Neural progenitor cell (in vitro differentiated cells): ENCODE data around the gene CCDC18. TPM values are rescaled to one million over a fixed set of nuclear protein-coding genes. Genes with fewer than 3 reads are reported as not detected.
A peak's percentile ranks its signal among the peaks of the same experiment; 100 is the strongest.
"Not testable (repeated sequence)": the region's sequence is repeated elsewhere in the genome, so short reads cannot be mapped to it uniquely, and the experiment has no call there.

Experiments
- DNase-seq: peaks from one replicate; pipeline ENCODE4 v3.0.0-alpha.2; 2016; ENCODE audit warnings: low spot score
- H2AFZ ChIP-seq: fragments of 200-600 bp; sonication (generic); replicated peaks from 2 replicates; pipeline ENCODE4 v1.6.1; 2016; ENCODE audit warnings: antibody characterized with exemption
- H3F3A ChIP-seq: fragments of 200-600 bp; sonication (generic); 2 replicates; pipeline ENCODE4 v1.6.1; 2016; ENCODE audit warnings: antibody characterized with exemption, low read depth
- H3K27ac ChIP-seq: fragments of 200-600 bp; sonication (generic); 2 replicates; pipeline ENCODE4 v1.5.1; 2016; ENCODE audit warnings: mild to moderate bottlenecking
- H3K27me3 ChIP-seq: fragments of 200-600 bp; sonication (generic); 2 replicates; pipeline ENCODE4 v1.6.1; 2016; ENCODE audit warnings: mild to moderate bottlenecking, moderate library complexity
- H3K36me3 ChIP-seq: fragments of 200-600 bp; sonication (generic); 2 replicates; pipeline ENCODE4 v1.5.1; 2016
- H3K4me1 ChIP-seq: fragments of 200-600 bp; sonication (generic); 2 replicates; pipeline ENCODE4 v1.6.1; 2016; ENCODE audit warnings: mixed run types
- H3K4me2 ChIP-seq: fragments of 200-600 bp; sonication (generic); 2 replicates; pipeline ENCODE4 v1.6.1; 2016
- H3K4me3 ChIP-seq: fragments of 200-600 bp; sonication (generic); 2 replicates; pipeline ENCODE4 v1.5.1; 2016
- H3K79me2 ChIP-seq: fragments of 200-600 bp; sonication (generic); 2 replicates; pipeline ENCODE4 v1.6.1; 2016; ENCODE audit warnings: low read depth
- H3K9ac ChIP-seq: fragments of 200-600 bp; sonication (generic); 2 replicates; pipeline ENCODE4 v1.6.1; 2016
- H3K9me3 ChIP-seq: fragments of 200-600 bp; sonication (generic); 2 replicates; pipeline ENCODE4 v1.5.1; 2016; ENCODE audit warnings: low read depth
- H4K20me1 ChIP-seq: fragments of 200-600 bp; sonication (generic); 2 replicates; pipeline ENCODE4 v1.6.1; 2016; ENCODE audit warnings: low read depth
- H3K27ac Mint-ChIP-seq: 3 replicates; pipeline ENCODE4 v1.8.0; 2021; ENCODE audit warnings: mixed read lengths
- H3K27me3 Mint-ChIP-seq: 2 replicates; pipeline ENCODE4 v1.8.0; 2022; ENCODE audit warnings: low read depth, mild to moderate bottlenecking, inconsistent platforms, moderate library complexity, mixed read lengths; ENCODE audit not compliant: insufficient read depth
- H3K36me3 Mint-ChIP-seq: 3 replicates; pipeline ENCODE4 v1.8.0; 2021; ENCODE audit warnings: mixed read lengths
- H3K4me1 Mint-ChIP-seq: 3 replicates; pipeline ENCODE4 v1.8.0; 2021; ENCODE audit warnings: mixed read lengths
- H3K4me3 Mint-ChIP-seq: 3 replicates; pipeline ENCODE4 v1.8.0; 2021; ENCODE audit warnings: mild to moderate bottlenecking, moderate library complexity, mixed read lengths
- H3K9me3 Mint-ChIP-seq: 3 replicates; pipeline ENCODE4 v1.8.0; 2020; ENCODE audit warnings: mixed read lengths
- EZH2 ChIP-seq: fragments of 200-600 bp; sonication (generic); IDR thresholded peaks from 2 replicates; pipeline ENCODE4 v1.6.1; 2017; ENCODE audit warnings: antibody characterized with exemption, mild to moderate bottlenecking, moderate library complexity
- EZH2phosphoT487 ChIP-seq: fragments of 200-600 bp; sonication (generic); IDR thresholded peaks from 2 replicates; pipeline ENCODE4 v1.6.1; 2017; ENCODE audit warnings: antibody characterized with exemption
- total RNA-seq: library from RNA; depleted of rRNA; stranded (reverse); fragments of >200 nt; gene quantifications from 2 replicates; pipeline ENCODE4 v1.2.3, GENCODE V29; 2015; ENCODE audit warnings: low replicate concordance
- TF ChIP-seq, protein P1 (sequence below): fragments of 200-600 bp; sonication (generic); IDR thresholded peaks from 2 replicates; pipeline ENCODE4 v1.5.1; 2017; ENCODE audit warnings: antibody characterized with exemption, mild to moderate bottlenecking

The CCDC18 gene
- total RNA-seq, 1 donor from 2014 or later = 54.4 TPM

GRCh38 chr1:93275634-93276295 is 95.2 kb downstream of the CCDC18 start:
- no peak overlapping the region for H3K4me3 Mint-ChIP-seq
- H3K27ac ChIP-seq = peak overlapping the region; percentile 82

DNA sequence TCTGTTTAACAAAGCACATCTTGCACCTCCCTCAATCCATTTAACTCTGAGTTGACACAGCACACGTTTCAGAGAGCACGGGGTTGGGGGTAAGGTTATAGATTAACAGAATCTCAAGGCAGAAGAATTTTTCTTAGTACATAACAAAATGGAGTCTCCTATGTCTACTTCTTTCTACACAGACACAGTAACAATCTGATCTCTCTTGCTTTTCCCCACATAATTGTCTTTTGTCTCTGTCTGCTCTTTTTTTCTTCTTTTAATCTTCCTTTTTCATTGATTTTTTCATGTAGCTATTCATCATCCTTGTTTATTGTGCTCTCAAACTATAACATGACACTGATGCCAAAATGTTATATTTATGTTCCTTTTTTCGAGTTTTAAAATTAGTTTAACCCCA is 97.0 kb downstream of the CCDC18 start:
- not testable (repeated sequence) for H3K4me3 ChIP-seq, H3K27me3 Mint-ChIP-seq, H3K9me3 Mint-ChIP-seq, H3K27me3 ChIP-seq, H2AFZ ChIP-seq, DNase-seq, H4K20me1 ChIP-seq, H3K9me3 ChIP-seq, H3K4me1 Mint-ChIP-seq, H3K79me2 ChIP-seq, H3K36me3 ChIP-seq, H3K4me3 Mint-ChIP-seq, H3K9ac ChIP-seq, H3K27ac Mint-ChIP-seq
- Histone ChIP-seq H3K27ac (peak overlapping the region; percentile 59), H3K4me2 (peak overlapping the region; percentile 43), H3F3A (peaks cover 23% of the 10 kb centered on the region), H3K4me1 (peaks cover 13% of the 10 kb centered on the region)
- peaks cover 18% of the 10 kb centered on the region for H3K36me3 Mint-ChIP-seq

More at GRCh38 chr1:93275634-93276295, 95.2 kb downstream of the CCDC18 start:
- Histone ChIP-seq H3K4me1 (peaks cover 13% of the 10 kb centered on the region), H4K20me1 (no peaks in the 10 kb centered on the region), H3K79me2 (no peaks in the 10 kb centered on the region), H3K9ac (no peak overlapping the region), H3K27me3 (no peaks in the 10 kb centered on the region), H3K36me3 (peaks cover 4% of the 10 kb centered on the region), H2AFZ (no peak overlapping the region), H3F3A (peaks cover 23% of the 10 kb centered on the region), H3K4me2 (peak overlapping the region; percentile 0), H3K9me3 (no peaks in the 10 kb centered on the region), H3K4me3 (no peak overlapping the region)
- no peaks in the 10 kb centered on the region for H3K27me3 Mint-ChIP-seq
- no peak overlapping the region for H3K27ac Mint-ChIP-seq
- H3K4me1 Mint-ChIP-seq = peaks cover 7% of the 10 kb centered on the region
- peak; percentile 8 for DNase-seq
- H3K36me3 Mint-ChIP-seq = peaks cover 12% of the 10 kb centered on the region
- H3K9me3 Mint-ChIP-seq = peaks cover 6% of the 10 kb centered on the region
- TF ChIP-seq EZH2 = no peak
- TF ChIP-seq, protein P1, sequence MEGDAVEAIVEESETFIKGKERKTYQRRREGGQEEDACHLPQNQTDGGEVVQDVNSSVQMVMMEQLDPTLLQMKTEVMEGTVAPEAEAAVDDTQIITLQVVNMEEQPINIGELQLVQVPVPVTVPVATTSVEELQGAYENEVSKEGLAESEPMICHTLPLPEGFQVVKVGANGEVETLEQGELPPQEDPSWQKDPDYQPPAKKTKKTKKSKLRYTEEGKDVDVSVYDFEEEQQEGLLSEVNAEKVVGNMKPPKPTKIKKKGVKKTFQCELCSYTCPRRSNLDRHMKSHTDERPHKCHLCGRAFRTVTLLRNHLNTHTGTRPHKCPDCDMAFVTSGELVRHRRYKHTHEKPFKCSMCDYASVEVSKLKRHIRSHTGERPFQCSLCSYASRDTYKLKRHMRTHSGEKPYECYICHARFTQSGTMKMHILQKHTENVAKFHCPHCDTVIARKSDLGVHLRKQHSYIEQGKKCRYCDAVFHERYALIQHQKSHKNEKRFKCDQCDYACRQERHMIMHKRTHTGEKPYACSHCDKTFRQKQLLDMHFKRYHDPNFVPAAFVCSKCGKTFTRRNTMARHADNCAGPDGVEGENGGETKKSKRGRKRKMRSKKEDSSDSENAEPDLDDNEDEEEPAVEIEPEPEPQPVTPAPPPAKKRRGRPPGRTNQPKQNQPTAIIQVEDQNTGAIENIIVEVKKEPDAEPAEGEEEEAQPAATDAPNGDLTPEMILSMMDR = no peak
- no peak for TF ChIP-seq EZH2phosphoT487

DNA sequence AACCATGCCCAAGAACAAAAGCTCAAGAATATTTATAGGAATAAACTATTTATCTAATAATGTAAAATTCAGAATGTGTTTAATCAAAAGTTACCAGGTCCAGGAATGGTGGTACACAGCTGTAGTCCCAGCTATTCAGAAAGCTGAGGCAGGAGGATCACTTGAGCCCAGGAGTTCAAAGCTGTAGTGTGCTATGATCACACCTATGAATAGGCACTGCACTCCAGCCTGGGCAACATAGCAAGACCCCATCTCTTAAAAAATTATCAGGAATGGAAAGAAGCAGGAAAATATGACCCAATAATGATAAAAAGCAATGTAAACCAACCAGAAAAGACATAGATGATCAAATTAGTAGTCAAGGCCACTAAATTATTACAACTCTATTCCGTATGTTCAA is 103.0 kb downstream of the CCDC18 start:
- H3K27me3 Mint-ChIP-seq = no peaks in the 10 kb centered on the region
- no peaks in the 10 kb centered on the region for H3K4me1 Mint-ChIP-seq
- H3K27ac Mint-ChIP-seq = no peak overlapping the region
- no peak overlapping the region for H3K4me3 Mint-ChIP-seq
- H3K36me3 Mint-ChIP-seq = peaks cover 25% of the 10 kb centered on the region
- DNase-seq = no peak
- Histone ChIP-seq H3K4me3 (no peak overlapping the region), H3K79me2 (no peaks in the 10 kb centered on the region), H3K9me3 (no peaks in the 10 kb centered on the region), H3K9ac (no peak overlapping the region), H3K36me3 (peaks cover 4% of the 10 kb centered on the region), H4K20me1 (no peaks in the 10 kb centered on the region), H2AFZ (no peak overlapping the region), H3K27ac (no peak overlapping the region), H3K4me1 (no peaks in the 10 kb centered on the region), H3K4me2 (no peak overlapping the region), H3F3A (peaks cover 5% of the 10 kb centered on the region), H3K27me3 (no peaks in the 10 kb centered on the region)
- peaks cover 13% of the 10 kb centered on the region for H3K9me3 Mint-ChIP-seq
- TF ChIP-seq EZH2phosphoT487 (no peak), EZH2 (no peak)
- TF ChIP-seq, protein P1 = no peak

- Histone ChIP-seq H4K20me1 (no peaks in the 10 kb centered on the region), H3K36me3 (no peaks in the 10 kb centered on the region), H3K4me2 (no peak overlapping the region), H3K4me1 (no peaks in the 10 kb centered on the region), H2AFZ (no peak overlapping the region), H3K79me2 (no peaks in the 10 kb centered on the region), H3K27me3 (no peaks in the 10 kb centered on the region), H3K4me3 (no peak overlapping the region), H3K9me3 (no peaks in the 10 kb centered on the region), H3F3A (no peaks in the 10 kb centered on the region), H3K27ac (no peak overlapping the region), H3K9ac (no peak overlapping the region)
- Mint-ChIP-seq H3K27ac (no peak overlapping the region), H3K27me3 (no peaks in the 10 kb centered on the region), H3K4me1 (no peaks in the 10 kb centered on the region), H3K9me3 (peaks cover 4% of the 10 kb centered on the region), H3K36me3 (peaks cover 22% of the 10 kb centered on the region), H3K4me3 (no peak overlapping the region)
- TF ChIP-seq, protein P1 = no peak
- TF ChIP-seq EZH2phosphoT487 = no peak
- TF ChIP-seq EZH2 = no peak
- DNase-seq = no peak
Observed at GRCh38 chr1:93288558-93288957, 108.0 kb downstream of the CCDC18 start.
